Measurements from ENCODE around the gene FAM240A. TPM values are rescaled to one million over a fixed set of nuclear protein-coding genes. Genes with fewer than 3 reads are reported as not detected.

Gene FAM240A
- total RNA-seq, 1 experiment from 2014 or later = not detected

DNA sequence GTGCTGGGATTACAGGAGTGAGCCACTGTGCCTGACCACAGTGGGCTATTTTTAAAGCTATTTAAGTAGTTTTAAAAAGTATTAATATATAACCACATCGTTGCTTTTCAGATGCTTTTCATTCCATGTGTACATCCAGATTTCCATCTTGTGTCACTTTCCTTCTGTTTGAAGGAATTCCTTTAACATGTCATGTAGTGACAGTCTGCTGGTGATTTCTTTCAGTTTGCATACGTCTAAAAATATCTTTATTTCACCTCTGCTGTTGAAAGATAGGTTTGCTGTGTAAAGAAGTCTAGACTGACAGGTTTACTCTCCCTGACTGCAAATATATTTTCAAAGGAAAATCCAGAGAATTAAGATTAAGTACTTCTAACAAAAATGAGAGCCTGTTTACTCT is 12.2 kb downstream of the FAM240A start:
- H3K36me3 ChIP-seq (ENCODE audit: low read depth) = no peaks in the 10 kb centered on the region
- no peaks in the 10 kb centered on the region for H3K9me3 ChIP-seq (ENCODE audit: insufficient read depth, low read depth)
- no peak for TF ChIP-seq EZH2 (IDR thresholded peaks at IDR 0.05; ENCODE audit: low read depth)
- TF ChIP-seq, protein P1, sequence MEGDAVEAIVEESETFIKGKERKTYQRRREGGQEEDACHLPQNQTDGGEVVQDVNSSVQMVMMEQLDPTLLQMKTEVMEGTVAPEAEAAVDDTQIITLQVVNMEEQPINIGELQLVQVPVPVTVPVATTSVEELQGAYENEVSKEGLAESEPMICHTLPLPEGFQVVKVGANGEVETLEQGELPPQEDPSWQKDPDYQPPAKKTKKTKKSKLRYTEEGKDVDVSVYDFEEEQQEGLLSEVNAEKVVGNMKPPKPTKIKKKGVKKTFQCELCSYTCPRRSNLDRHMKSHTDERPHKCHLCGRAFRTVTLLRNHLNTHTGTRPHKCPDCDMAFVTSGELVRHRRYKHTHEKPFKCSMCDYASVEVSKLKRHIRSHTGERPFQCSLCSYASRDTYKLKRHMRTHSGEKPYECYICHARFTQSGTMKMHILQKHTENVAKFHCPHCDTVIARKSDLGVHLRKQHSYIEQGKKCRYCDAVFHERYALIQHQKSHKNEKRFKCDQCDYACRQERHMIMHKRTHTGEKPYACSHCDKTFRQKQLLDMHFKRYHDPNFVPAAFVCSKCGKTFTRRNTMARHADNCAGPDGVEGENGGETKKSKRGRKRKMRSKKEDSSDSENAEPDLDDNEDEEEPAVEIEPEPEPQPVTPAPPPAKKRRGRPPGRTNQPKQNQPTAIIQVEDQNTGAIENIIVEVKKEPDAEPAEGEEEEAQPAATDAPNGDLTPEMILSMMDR (conservative IDR thresholded peaks at IDR 0.05) = no peak
- H3K4me1 ChIP-seq (replicated peaks; ENCODE audit: insufficient read depth) = no peaks in the 10 kb centered on the region
- intact Hi-C loops (cut with micrococcal nuclease; ENCODE audit: unreplicated experiment) = no loop called here
- no peaks in the 10 kb centered on the region; the same call in 1 of the 2 replicates for H3K27me3 ChIP-seq (ENCODE audit: insufficient read depth, low read depth)
- no peak overlapping the region for H3K4me2 ChIP-seq
- BruUV-seq (replicated peaks) = no TSS peak
- no peaks in the 10 kb centered on the region for H3K9me2 ChIP-seq (ENCODE audit: insufficient read depth)
- no peaks in the 10 kb centered on the region for H3K79me2 ChIP-seq (ENCODE audit: low read depth)
- CTCF ChIA-PET = no interaction called here
- H3F3A ChIP-seq (ENCODE audit: insufficient read depth, low read depth) = no peaks in the 10 kb centered on the region
- DNase-seq = no peak
- no peak overlapping the region for H3K4me3 ChIP-seq
- no peak overlapping the region for H2AFZ ChIP-seq
- POLR2A ChIA-PET (ENCODE audit: unreplicated experiment) = interaction anchor here (0.8 kb wide), 1 partner anchor 203 kb away, joined by 14 read pairs; no protein-coding TSS in a partner anchor
- no peak overlapping the region for H3K27ac ChIP-seq
- no peaks in the 10 kb centered on the region for H4K20me1 ChIP-seq (ENCODE audit: insufficient read depth)

DNA sequence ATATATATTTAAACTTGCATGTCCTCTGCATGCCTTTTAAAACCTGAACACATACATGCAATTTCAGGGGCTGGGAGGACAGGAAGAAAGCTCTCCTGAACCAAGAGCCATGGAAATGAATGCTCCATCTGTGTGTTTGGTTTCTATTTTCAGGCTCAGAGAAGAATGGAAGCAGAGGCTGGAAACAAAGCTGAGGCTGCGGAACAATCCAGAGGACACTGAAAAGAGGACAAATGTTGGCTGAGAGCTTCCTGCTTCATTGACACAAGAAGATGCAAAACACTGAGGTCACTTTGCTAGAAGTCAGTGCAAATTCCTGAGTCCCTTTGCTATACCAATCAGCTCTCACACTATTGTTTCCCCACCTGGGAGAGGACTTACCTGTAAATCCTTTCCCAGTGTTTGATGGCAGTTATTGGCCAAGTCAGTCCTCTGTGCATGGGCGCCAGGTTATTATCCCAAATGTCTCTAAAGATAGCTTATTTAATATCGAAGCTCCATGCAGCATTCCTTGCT is 12.7 kb downstream of the FAM240A start:
- Histone ChIP-seq H4K20me1 (ENCODE audit: insufficient read depth) (no peaks in the 10 kb centered on the region), H3K27ac (no peak overlapping the region), H2AFZ (no peak overlapping the region), H3K9me2 (ENCODE audit: insufficient read depth) (no peaks in the 10 kb centered on the region), H3K4me3 (no peak overlapping the region), H3K36me3 (ENCODE audit: low read depth) (no peaks in the 10 kb centered on the region), H3F3A (ENCODE audit: insufficient read depth, low read depth) (no peaks in the 10 kb centered on the region), H3K4me1 (replicated peaks; ENCODE audit: insufficient read depth) (no peaks in the 10 kb centered on the region), H3K9me3 (ENCODE audit: insufficient read depth, low read depth) (no peaks in the 10 kb centered on the region), H3K79me2 (ENCODE audit: low read depth) (no peaks in the 10 kb centered on the region), H3K4me2 (no peak overlapping the region), H3K27me3 (ENCODE audit: insufficient read depth, low read depth) (no peaks in the 10 kb centered on the region; the same call in 1 of the 2 replicates)
- no peak for DNase-seq
- TF ChIP-seq, protein P1 (conservative IDR thresholded peaks at IDR 0.05) = no peak
- no TSS peak for BruUV-seq (replicated peaks)
- intact Hi-C loops (cut with micrococcal nuclease; ENCODE audit: unreplicated experiment) = no loop called here
- ChIA-PET CTCF (no interaction called here), POLR2A (ENCODE audit: unreplicated experiment) (interaction anchor here (0.5 to 0.8 kb wide), 2 partner anchors 203 to 499 kb away, joined by 3 to 14 read pairs; no protein-coding TSS in a partner anchor)

DNA sequence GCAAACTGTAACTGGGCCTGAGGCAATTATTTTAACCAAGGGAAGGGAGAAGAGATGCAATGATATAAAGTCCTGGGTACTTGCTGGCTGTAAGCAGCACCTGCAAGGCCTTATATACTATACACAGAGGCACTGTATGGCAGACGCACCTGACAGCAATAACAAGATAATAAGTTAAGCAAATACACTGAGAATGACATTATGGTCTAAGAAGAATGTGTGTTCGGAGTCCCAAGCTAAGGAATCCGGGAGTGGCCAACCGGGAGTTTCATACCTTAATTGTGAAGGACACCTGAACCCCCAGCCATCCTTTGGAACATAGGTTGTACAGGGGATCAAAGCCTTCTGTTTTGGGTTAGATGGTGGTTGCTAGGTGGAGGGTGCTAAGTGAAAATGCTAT is 13.7 kb downstream of the FAM240A start:
- BruUV-seq (replicated peaks) = no TSS peak
- ChIA-PET CTCF (no interaction called here), POLR2A (ENCODE audit: unreplicated experiment) (no interaction called here)
- no peak overlapping the region for H3K4me2 ChIP-seq
- intact Hi-C loops (cut with micrococcal nuclease; ENCODE audit: unreplicated experiment) = no loop called here
- H3K4me3 ChIP-seq = no peak overlapping the region
- H2AFZ ChIP-seq = no peak overlapping the region
- no peaks in the 10 kb centered on the region for H3K4me1 ChIP-seq (replicated peaks; ENCODE audit: insufficient read depth)
- H3F3A ChIP-seq (ENCODE audit: insufficient read depth, low read depth) = no peaks in the 10 kb centered on the region
- H3K9me2 ChIP-seq (ENCODE audit: insufficient read depth) = no peaks in the 10 kb centered on the region
- H3K36me3 ChIP-seq (ENCODE audit: low read depth) = no peaks in the 10 kb centered on the region
- no peaks in the 10 kb centered on the region for H3K79me2 ChIP-seq (ENCODE audit: low read depth)
- no peak for TF ChIP-seq EZH2 (IDR thresholded peaks at IDR 0.05; ENCODE audit: low read depth)
- TF ChIP-seq, protein P1 (conservative IDR thresholded peaks at IDR 0.05) = no peak
- H3K27me3 ChIP-seq (ENCODE audit: insufficient read depth, low read depth) = no peaks in the 10 kb centered on the region; the same call in 1 of the 2 replicates
- no peak overlapping the region for H3K27ac ChIP-seq
- H4K20me1 ChIP-seq (ENCODE audit: insufficient read depth) = no peaks in the 10 kb centered on the region
- H3K9me3 ChIP-seq (ENCODE audit: insufficient read depth, low read depth) = no peaks in the 10 kb centered on the region
- no peak for DNase-seq
